Neural cell (in vitro differentiated cells): Measurements from ENCODE around the gene IQCN.

Experiments used
- CTCF ChIP-seq: fragments of 450-650 bp; IDR thresholded peaks from 2 replicates; pipeline ENCODE4 v1.5.1; 2014; ENCODE audit warnings: antibody characterized with exemption, mild to moderate bottlenecking, moderate library complexity; ENCODE audit not compliant: poor library complexity, severe bottlenecking
- EP300 ChIP-seq: fragments of 450-650 bp; conservative IDR thresholded peaks from 2 replicates; pipeline ENCODE4 v1.6.1; 2014; ENCODE audit warnings: antibody characterized with exemption, mild to moderate bottlenecking, moderate library complexity; ENCODE audit not compliant: poor library complexity, severe bottlenecking
- EZH2 ChIP-seq: fragments of 200-600, 300-800 bp; shearing (Covaris generic), sonication (generic); IDR thresholded peaks from 2 replicates; pipeline ENCODE4 v1.6.1; 2014; ENCODE audit warnings: antibody characterized with exemption, low read length, borderline replicate concordance, mild to moderate bottlenecking; ENCODE audit not compliant: insufficient read depth, poor library complexity, severe bottlenecking
- POLR2AphosphoS5 ChIP-seq: IDR thresholded peaks from 2 replicates; pipeline ENCODE4 v1.6.1; 2012
- TAF1 ChIP-seq: IDR thresholded peaks from 2 replicates; pipeline ENCODE4 v1.6.1; 2012; ENCODE audit warnings: low read depth

GRCh38 chr19:18306209-18306887 lies 32.1 kb upstream of the IQCN start:
- no peak for TF ChIP-seq CTCF
- TF ChIP-seq POLR2AphosphoS5: no peak
- TF ChIP-seq EZH2: no peak
- no peak for TF ChIP-seq EP300
- no peak for TF ChIP-seq TAF1
